SK-N-SH (cell line): ENCODE measurements around the gene TMCO4.

Experiments
- CTCF ChIP-seq: fragments of 200-600 bp; sonication (generic); IDR thresholded peaks from 2 replicates; pipeline ENCODE4 v1.6.1; 2017; ENCODE audit warnings: antibody characterized with exemption, mild to moderate bottlenecking, moderate library complexity
- ELF1 ChIP-seq: IDR thresholded peaks from 2 replicates; pipeline ENCODE4 v1.4.0; 2012
- EP300 ChIP-seq, 2 experiments: IDR thresholded peaks; 2 replicates each; pipeline versions ENCODE4 v1.4.0 to v1.6.1; 2012; ENCODE audit warnings: borderline replicate concordance in 1 of 2, low read depth in 1 of 2, low read length in 1 of 2
- EZH2phosphoT487 ChIP-seq: fragments of 200-600 bp; sonication (generic); IDR thresholded peaks from 2 replicates; pipeline ENCODE4 v1.6.1; 2017; ENCODE audit warnings: low read depth, mixed run types, mild to moderate bottlenecking, antibody characterized with exemption, moderate library complexity, borderline replicate concordance
- IRF3 ChIP-seq: fragments of 150-350 bp; IDR thresholded peaks from 2 replicates; pipeline ENCODE4 v1.6.1; 2016; ENCODE audit warnings: mild to moderate bottlenecking, low read depth, low read length
- NRF1 ChIP-seq: IDR thresholded peaks from 2 replicates; pipeline ENCODE4 v1.6.1; 2012; ENCODE audit warnings: low read depth, mild to moderate bottlenecking, low read length
- POLR2AphosphoS5 ChIP-seq: IDR thresholded peaks from 2 replicates; pipeline ENCODE4 v1.6.1; 2012; ENCODE audit warnings: low read depth, low read length
- RAD21 ChIP-seq: IDR thresholded peaks from 2 replicates; pipeline ENCODE4 v1.6.1; 2012; ENCODE audit warnings: mild to moderate bottlenecking, low read length
- RCOR1 ChIP-seq: fragments of 150-350 bp; IDR thresholded peaks from 2 replicates; pipeline ENCODE4 v1.6.1; 2017; ENCODE audit warnings: antibody characterized with exemption, low read length
- REST ChIP-seq: IDR thresholded peaks from 2 replicates; pipeline ENCODE4 v1.6.1; 2012; ENCODE audit warnings: mild to moderate bottlenecking, low read depth, low read length, moderate library complexity
- USF1 ChIP-seq: IDR thresholded peaks from 2 replicates; pipeline ENCODE4 v1.4.0; 2012; ENCODE audit warnings: low read depth, borderline replicate concordance
- USF2 ChIP-seq: fragments of 150-350 bp; IDR thresholded peaks from 2 replicates; pipeline ENCODE4 v1.6.1; 2017; ENCODE audit warnings: antibody characterized with exemption, low read length, low read depth, borderline replicate concordance
- YY1 ChIP-seq: IDR thresholded peaks from 2 replicates; pipeline ENCODE4 v1.4.0; 2012; ENCODE audit warnings: low read depth, mild to moderate bottlenecking

- no peak for TF ChIP-seq CTCF
- no peak for TF ChIP-seq EP300 (IDR thresholded peaks at IDR 0.05; ENCODE audit: borderline replicate concordance in 1 of 2, low read depth in 1 of 2, low read length in 1 of 2)
- TF ChIP-seq RAD21, result no peak
- no peak for TF ChIP-seq ELF1
- TF ChIP-seq EZH2phosphoT487, result no peak
- no peak for TF ChIP-seq RCOR1
- no peak for TF ChIP-seq NRF1
- TF ChIP-seq YY1, result no peak
- TF ChIP-seq REST, result no peak
- no peak for TF ChIP-seq USF1
- no peak for TF ChIP-seq USF2
- TF ChIP-seq POLR2AphosphoS5, result no peak
- no peak for TF ChIP-seq IRF3
These were observed 162.1 kb downstream of the TMCO4 start for GRCh38 chr1:19637606-19638005.
